HTR-8/SVneo (cell line): Measurements from ENCODE around the gene SUSD5.
A peak's percentile ranks its signal among the peaks of the same experiment; 100 is the strongest.
"Not testable (repeated sequence)": the region's sequence is repeated elsewhere in the genome, so short reads cannot be mapped to it uniquely, and the experiment has no call there.

Experiments used
- DNase-seq: peaks from one replicate; pipeline ENCODE4 v3.0.0; 2011; ENCODE audit warnings: low spot score, mixed read lengths; ENCODE audit not compliant: insufficient read length
- FAIRE-seq: peaks from 2 replicates; lab custom pipeline; 2011; peaks lifted over from hg19 to GRCh38; lab: Jason Lieb, UNC

The SUSD5 gene

DNA sequence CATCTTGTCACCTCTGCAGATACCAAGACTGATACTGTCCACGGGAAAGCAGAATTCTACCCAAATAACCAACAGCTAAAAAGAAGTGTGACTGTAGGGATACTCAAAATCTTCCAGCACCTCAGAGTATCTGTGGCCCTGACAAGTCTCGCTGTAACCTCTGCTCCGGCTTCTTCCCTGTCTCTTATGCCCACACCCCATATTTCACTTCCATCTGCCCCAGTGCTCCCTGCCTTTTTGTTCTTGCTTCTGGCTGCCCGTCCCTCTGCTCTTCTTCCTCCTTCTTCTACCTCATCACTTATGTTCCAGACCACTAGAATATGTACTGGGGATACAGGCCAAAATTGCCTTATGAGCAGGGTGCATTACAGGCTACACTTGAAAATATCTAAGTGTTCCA is 59.4 kb downstream of the SUSD5 start:
- no peak for DNase-seq
- FAIRE-seq, result no peak

GRCh38 chr3:33155301-33155700 is 63.3 kb downstream of the SUSD5 start:
- no peak for FAIRE-seq

GRCh38 chr3:33153782-33154181 is 64.8 kb downstream of the SUSD5 start:
- FAIRE-seq, result no peak

More at GRCh38 chr3:33155301-33155700, 63.3 kb downstream of the SUSD5 start:
- no peak for DNase-seq

DNA sequence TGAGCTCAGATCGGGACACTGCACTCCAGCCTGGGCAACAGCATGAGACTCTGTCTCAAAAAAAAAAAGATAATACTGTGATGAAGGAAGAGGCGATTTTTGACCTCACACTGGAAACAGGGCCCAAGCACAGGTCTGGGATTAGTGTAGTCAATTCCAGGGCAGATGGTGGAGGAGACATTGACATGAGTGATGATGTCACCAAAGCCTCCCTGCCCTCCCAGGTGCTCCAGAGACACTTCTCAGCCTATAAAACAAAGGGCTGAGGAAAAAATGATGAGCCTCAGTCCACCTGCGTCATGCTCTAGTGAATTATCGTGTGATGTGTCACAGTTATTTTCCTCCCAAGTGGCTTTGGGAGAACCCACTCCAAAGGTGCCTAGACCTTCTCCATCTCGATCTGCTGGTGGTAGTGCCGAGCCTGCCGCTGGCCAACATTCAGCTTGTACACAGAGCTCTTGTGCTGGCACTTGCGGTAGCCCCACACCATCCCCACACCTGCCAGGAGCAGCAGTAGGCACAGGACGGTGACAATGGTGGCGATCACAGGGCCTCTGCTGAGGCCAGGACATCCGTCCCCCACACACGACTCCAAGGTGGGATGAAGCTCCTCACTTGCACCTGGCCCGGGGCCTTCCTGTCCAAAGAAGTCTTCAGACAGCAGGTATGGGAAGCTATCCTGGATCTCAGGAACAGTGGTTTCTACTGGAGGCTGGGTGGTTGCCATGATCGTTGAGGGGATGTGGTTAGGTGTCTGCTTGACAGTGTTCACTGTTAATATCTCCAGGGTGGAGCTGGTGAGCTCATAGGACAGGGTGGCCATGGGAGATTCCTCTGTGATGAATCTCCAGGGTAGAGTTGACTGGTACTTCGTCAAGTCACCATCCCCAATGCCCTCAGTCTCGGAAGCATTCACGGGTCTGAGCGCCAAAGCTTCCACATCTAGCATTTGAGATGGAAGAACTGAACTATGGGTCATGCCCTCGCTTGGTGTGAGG is 65.9 kb downstream of the SUSD5 start:
- no peak for FAIRE-seq
- DNase-seq, result no peak

More at GRCh38 chr3:33153782-33154181, 64.8 kb downstream of the SUSD5 start:
- DNase-seq, result no peak

GRCh38 chr3:33149342-33149741 is 69.3 kb downstream of the SUSD5 start:
- FAIRE-seq, result no peak
- DNase-seq, result no peak

- FAIRE-seq (no peak), DNase-seq (no peak)
These were observed 71.7 kb downstream of the SUSD5 start for GRCh38 chr3:33146791-33147445.

GRCh38 chr3:33145901-33146580 is 72.6 kb downstream of the SUSD5 start:
- FAIRE-seq (no peak), DNase-seq (no peak)

DNA sequence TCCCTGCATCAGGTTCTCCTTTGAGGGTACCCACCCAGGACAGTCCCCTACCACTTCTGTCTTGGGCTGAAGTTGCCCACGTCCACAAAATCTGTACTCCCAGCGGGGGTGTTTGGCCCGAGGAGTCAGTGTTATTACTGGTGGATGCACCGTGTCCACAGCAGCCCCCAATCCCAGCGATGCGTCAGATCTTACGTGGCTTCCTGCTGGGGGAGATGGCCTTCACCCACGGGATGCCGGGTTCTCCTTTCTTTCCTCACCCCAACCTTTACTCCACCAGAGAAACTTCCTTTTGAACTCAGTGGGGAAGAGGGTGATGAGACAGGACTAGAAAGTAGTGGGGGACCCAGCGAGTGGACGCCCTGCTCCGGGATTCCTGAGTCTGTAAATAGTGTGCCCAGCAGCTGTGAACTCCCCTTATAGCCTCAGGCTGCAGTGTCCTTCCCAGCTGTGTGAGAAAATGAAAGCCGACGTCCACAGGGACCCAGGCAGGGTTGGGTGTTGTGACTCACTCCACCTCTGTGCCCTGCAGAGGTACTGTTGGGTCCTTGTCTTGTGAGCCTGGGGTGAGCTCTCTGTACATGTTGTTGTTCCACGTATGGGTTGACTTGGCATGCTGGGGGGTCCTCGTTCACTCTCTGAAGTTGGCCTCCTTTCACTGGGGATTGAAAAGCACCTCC is 73.2 kb downstream of the SUSD5 start:
- no peak for DNase-seq
- FAIRE-seq, result no peak

GRCh38 chr3:33144433-33144832 is 74.2 kb downstream of the SUSD5 start:
- no peak for DNase-seq
- no peak for FAIRE-seq

DNA sequence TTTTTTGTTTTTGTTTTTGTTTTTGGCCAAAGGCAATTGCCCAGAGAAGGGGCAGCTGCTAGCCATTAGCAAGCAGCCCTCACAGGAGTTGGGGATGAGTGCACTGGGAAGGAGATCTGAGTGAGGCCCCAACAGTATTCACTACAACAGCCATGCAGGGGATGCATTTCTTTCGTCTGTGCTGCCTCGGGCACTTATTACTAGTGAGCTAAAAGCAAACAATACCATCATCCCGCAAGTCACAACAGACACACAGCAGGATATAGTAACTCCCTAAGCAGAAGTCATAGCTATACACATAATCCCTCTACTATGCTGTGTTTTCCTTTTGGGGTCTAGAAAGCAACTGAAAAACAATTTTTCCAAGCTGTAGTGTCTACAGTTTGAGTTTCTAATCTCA is 77.6 kb downstream of the SUSD5 start:
- DNase-seq (no peak), FAIRE-seq (no peak)

DNA sequence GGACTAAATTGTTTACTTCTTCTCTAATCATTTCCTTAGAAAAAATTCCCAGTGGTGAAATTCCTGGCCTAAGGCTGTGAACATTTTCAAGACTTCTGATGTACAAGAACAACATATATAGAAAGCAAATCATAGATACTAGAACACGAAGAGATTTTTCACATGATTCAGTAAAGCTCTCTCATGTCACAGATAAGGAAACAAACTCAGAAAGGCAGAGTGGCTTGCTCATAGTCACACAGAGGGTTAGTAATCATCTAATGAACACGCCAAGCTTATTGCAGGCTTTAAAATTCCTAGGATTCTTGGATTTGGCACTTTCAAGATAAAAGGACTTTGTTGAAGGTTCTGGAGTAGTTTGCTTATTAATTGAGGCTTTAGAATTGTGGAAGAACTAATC is 78.6 kb downstream of the SUSD5 start:
- FAIRE-seq (no peak), DNase-seq (no peak)

GRCh38 chr3:33139006-33139623 is 79.5 kb downstream of the SUSD5 start:
- FAIRE-seq, DNase-seq: not testable (repeated sequence)

GRCh38 chr3:33137691-33138090 is 80.9 kb downstream of the SUSD5 start:
- FAIRE-seq, result no peak

GRCh38 chr3:33134026-33134625 is 84.5 kb downstream of the SUSD5 start:
- no peak for FAIRE-seq
- DNase-seq, result no peak

More at GRCh38 chr3:33137691-33138090, 80.9 kb downstream of the SUSD5 start:
- DNase-seq, result no peak

GRCh38 chr3:33132019-33132360 is 86.6 kb downstream of the SUSD5 start:
- no peak for FAIRE-seq
- no peak for DNase-seq

DNA sequence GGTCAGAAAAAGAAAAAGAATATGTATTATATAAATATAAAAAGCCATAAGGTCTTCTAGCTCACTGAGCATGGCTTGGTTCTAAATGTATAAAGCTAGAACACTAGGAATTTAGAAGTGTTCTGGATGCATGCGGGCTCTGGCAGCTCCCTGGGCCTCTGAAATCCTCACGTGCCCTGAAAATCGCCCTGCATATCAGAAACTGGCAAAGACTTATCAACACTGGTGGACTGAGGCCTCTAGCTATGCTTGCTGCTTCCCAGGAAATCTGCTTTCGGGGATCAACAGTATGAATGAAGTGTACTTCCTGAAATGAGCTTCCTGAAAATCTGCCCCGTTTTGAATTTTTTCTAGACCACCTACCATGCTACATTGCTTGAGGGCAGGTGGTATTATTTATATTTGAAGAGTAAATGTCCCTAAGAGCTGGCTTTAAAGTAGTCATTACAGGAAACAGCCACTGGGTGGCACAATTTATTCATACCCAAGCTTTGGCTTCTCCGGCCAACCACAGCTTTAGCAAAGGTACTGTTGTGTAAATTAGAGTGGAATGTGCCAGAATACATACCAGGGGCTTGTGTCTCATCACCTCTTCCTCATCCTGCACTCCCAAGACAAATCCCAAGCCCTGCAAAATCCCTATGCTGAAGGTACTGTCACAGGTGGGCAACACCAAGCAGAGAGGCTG is 87.1 kb downstream of the SUSD5 start:
- FAIRE-seq (peak; percentile 44), DNase-seq (peak; percentile 67)

DNA sequence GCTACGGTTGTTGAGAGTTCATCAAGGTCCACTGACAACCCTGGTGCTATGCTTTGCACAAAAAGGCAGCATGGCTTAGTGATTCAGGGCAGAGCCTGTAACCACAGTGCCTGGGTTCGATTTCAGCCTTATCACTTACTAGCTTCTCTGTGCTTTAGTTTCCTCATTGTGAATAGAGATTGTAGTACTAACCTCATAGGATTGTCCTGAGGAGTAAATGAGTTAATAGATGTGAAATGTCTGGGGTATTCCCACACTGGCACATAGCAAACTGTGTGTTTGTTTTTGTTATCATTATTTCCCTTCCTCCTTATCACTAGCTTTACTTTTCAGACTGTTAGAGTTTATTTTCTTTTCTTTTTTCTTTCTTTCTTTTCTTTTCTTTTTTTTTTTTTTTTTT is 88.5 kb downstream of the SUSD5 start:
- no peak for DNase-seq
- no peak for FAIRE-seq

- DNase-seq (no peak), FAIRE-seq (no peak)
These were observed 89.9 kb downstream of the SUSD5 start for GRCh38 chr3:33128706-33129105.

DNA sequence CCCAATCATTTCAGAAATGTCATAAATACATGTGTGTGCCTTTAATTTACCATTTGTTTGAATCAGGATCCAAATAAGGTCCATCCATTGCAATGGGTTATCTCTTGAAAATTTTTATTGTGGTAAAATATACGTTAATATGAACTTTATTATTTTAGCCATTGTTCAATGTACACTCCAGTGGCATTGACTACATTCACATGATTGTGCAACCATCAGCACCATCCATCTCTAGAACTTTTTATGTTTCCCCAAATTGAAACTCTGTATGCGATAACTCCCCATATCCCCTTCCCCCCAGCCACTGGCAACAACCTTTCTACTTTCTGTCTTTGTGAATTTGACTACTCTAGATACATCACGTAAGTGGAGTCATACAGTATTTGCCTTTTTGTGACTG is 92.8 kb downstream of the SUSD5 start:
- no peak for FAIRE-seq

More for the DNA sequence above, 92.8 kb downstream of the SUSD5 start:
- DNase-seq, result no peak
